Activated CD8-positive, alpha-beta memory T cell treated with anti-CD3 and anti-CD28 coated beads, Interleukin-2, amount 50 U/mL, for 48 hours (primary cell): Measurements from ENCODE around the gene RBBP9.
A peak's percentile ranks its signal among the peaks of the same experiment; 100 is the strongest.
"Not testable (repeated sequence)": the region's sequence is repeated elsewhere in the genome, so short reads cannot be mapped to it uniquely, and the experiment has no call there.

Experiments used
- DNase-seq: peaks from one replicate; pipeline ENCODE4 v3.0.0-alpha.2; 2020

Gene RBBP9

DNA sequence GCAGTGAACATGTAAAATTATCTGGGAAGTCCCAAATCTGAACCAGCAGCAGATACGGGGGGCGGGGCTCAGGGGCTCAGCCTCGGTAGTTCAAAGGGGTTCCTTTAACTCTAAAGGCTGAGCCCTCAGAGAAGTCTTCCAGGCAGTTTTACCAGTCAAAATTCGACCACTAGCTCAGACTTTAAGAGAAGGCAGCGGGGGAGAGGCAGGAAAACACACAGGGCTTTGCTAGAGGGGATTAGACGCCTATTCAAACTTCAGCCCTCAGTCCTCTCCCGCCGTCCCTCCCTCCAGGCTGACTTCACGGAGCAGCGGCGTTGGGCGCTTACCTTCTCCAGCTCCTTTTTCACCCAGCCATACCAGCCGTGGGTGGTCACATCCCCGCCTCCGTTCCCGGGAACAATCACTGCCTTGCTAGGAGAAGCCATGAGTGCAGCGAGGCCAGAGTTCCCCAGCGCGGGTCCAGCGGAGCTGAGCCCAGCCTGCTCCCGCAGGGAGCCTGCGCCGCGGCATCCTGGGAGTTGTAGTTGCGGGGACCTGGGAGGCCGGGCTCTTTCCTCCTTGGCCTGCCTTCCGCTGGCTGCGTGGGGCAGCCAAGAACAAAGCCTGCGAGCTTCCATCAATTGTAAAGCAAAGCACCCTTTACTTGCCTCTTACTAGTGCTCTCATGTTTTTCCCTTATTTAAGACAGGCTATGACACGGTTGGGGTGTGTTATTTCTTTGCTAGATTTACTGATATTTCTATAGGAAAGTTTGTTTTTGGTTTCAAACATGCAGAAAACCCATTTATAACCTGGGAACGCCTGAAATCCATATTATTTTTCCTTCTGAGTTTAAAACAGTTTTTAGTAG, at the start of gene RBBP9:
Gene RBBP9 (minus strand): TSS at position 486 of the 853 bp plus-strand sequence. CDS start 58 bp downstream, at position 428.
- DNase-seq = peak; percentile 89

DNA sequence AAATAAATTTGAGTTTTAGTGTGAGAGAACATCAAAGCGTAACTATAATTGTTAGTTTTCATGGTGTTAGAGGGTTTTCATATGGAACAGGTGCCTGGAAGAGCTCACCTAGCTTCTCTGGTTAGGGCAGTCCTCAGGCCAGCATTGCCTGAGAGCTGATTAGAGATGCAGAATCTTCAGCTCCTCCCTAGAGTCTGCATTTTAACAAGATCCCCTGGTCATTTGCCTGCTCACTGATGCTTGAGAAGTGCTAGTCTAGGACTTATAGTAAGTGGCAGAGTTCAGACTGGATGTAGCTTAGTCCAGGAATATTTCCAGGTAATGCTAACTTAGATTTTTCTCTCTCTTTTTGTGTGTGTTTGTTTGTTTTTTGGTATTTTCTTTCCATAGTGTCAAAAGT, 48.5 kb upstream of the RBBP9 start:
- no peak for DNase-seq

DNA sequence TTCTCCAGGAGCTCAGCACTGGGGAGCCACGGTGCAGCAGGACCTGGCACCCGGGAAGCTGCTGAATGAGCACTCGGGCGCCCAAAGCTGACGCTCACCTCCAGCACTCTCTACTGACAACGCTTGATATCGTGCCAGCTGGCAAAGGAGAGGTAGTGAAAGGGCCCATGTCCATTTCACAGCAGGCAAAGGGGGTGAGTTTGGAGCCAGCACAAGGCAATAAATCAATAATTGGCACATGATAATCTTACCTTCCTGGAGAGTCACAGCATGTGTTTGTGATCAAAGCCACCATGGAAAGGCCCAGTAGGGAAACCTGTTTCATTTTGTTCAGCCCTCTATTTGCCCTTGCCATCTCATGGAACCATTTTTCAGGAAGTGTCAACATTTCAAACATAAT, 46.9 kb upstream of the RBBP9 start:
- DNase-seq = no peak

DNA sequence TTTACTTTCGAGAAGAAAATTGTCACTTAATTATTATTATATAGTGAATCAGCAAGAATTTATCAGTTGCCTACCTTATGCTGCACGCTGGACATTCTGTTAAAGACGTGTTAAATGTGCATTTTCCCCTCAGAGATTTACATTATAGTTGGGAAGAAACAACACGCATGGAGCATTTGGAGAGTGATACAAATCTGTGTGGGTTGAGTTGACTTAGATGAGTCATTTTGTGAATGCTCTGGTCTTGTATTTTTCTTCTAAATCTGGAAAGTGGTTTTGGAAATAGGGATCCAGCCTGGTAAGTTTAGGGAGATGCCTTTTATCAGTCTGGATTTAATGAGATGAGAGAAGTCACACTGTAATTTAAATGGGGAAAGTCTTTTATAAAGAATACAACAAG, 46.2 kb upstream of the RBBP9 start:
- DNase-seq = no peak

DNA sequence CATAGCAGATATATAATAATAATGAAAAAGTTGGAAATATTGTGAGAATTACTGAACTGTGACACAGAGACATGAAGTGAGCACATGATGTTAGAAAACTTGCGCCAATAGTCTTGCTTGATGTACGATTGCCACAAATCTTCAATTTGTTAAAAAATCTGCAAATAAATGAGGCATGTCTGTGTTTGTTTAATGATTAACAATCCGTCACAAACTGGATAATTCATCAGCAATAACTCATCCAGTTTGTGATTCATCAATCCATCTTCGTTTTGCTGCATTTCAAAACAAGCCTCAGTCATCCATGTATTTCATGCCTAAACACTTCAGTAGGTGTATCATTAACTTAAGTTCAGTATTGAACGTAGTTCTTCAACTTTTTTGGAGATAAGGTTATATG, 44.7 kb upstream of the RBBP9 start:
- no peak for DNase-seq

DNA sequence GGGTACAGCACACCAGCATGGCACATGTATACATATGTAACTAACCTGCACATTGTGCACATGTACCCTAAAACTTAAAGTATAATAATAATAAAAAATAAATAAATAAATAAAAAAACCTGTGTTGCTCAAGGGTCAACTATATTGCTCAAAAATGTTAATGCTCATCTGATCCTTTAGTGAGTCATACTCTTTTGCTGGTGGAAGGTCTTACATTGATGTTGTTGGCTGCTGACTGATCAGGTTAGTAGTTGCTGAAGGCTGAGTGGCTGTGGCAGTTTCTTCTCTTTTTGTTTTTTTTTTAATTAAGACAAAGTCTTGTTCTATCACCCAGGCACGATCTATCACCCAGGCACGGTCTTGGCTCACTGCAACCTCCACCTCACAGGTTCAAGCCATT, 40.6 kb upstream of the RBBP9 start:
- no peak for DNase-seq

DNA sequence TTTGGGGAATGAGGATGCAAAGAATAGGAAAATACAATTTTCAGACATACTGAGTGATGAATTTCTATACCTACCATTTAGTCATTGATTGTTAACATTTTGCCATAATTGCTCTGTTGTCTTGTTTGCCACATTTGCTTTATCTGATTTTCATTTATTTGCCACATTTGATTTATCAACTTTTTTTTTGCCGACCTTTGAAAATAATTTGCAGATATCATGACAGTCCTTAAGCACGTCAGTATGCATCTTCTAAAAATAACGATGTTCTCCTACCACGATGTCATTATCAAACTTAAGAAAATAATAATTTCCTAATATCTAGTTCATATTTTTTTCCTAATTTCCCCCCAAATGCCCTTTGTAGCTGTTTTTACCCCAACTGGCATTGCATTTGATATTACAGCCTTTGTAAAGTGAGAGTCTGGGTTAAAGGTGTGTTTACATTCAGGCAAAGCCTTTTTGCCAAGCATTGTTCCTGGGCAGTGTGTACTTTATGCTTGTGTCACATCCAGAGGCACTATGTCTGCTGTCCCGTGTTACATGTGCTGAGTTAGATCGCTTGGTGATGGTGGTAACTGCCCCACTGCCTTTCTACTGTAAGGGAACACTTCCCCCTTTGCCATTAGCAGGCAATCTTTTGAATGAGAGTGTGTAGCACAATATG, 37.1 kb upstream of the RBBP9 start:
- no peak for DNase-seq

DNA sequence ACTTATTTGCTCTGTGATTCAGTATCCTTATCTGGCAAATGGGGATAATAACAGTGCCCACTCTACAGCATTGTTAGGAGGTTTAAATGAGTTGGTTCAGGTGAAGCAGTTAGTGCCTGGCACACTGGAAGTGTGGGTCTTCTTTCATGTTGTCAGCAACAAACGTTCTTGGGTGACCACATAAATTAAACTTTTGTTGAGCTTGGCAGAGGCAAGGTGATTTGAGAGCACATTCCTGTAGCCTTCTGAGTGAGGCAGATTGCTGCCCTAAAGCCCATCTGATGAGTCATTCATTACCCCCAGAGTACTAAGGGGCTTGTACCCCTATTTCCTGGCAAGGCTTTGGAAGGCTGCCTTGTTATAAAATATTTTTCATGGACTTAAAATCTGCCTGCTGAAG, 36.5 kb upstream of the RBBP9 start:
- no peak for DNase-seq

DNA sequence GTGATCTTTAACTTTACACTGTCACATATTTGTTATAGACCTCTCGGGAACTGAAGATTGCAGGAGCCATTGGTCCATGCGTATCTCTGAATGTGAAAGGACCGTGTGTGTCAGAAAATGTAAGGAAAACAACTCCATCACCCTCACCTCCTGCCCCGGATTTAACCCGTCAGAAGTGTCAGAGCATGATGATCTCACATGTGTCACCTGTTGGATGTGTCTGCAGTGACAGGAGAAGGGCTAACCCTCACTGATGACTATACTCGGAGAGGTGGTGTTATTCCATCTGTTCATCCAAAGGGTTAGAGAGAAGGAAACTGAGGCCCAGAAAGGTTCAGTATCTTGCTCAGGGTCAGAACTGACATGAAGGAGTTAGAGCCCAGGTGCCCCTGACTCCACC, 35.6 kb upstream of the RBBP9 start:
- DNase-seq = no peak

DNA sequence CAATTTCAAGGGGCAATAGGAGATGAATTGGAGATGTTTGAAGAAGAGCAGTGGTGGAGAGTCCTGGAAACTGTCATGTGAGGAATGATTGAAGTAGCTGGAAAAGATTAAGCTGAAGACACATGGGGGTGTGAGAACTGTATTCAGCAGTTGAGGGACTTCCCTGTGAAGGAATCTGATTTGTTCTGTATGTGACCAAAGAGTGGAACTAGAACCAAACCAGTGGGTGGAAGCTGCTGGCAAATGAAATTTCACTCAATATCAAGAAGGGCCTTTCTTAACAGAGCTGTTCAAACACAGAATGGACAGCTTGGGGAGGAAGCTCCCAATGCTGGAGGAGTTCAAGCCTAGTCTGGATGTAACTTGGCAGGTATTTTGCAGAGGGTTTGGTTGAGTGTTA, 32.0 kb upstream of the RBBP9 start:
- no peak for DNase-seq

DNA sequence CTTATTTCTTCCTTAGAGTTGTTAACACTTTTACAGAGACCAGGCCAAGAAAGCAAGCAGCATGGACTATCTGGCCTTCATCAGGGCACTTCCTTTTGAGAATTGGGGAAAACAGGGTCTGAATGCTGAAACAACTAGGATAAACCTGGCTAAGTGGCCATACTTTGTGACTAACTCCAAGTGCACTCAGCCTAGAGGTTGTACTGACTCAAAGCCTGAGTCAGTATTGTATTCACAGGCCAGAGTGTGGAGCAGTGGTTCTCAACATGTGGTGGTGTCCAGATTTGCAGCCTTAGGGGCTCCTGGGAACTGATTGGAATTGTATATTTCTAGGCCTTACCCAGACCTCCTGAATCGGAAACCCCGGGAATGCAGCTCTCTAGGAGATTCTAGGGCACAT, 30.8 kb upstream of the RBBP9 start:
- no peak for DNase-seq

DNA sequence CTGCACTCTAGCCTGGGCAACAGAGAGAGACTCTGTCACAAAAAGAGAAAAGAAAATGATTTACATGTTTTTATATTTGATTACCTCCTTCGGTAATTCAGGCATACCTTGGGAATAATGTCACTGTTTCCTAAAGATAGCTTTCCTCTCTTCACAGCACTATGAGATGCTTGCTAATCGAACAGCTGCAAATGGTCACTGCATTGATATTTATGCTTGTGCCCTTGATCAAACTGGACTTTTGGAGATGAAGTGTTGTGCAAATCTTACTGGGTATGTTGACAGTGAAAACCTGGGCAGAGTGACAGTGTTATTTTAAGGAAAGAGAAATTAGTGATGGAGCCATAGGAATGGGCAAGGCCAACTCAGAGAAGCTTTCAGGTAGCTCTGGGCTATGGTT, 30.3 kb upstream of the RBBP9 start:
- no peak for DNase-seq

DNA sequence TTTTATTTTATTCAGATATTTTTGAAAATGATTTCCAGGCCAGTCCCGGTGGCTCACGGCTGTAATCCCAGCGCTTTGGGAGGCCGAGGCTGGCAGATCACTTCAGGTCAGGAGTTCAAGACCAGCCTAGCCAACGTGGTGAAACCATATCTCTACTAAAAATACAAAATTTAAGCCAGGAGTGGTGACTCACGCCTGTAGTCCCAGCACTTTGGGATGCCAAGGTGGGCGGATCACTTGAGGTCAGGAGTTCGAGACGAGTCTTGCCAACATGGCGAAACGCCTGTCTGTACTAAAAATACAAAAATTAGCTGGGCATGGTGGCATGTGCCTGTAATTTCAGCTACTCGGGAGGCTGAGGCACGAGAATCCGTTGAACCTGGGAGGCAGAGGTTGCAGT, 29.7 kb upstream of the RBBP9 start:
- not testable (repeated sequence) for DNase-seq

DNA sequence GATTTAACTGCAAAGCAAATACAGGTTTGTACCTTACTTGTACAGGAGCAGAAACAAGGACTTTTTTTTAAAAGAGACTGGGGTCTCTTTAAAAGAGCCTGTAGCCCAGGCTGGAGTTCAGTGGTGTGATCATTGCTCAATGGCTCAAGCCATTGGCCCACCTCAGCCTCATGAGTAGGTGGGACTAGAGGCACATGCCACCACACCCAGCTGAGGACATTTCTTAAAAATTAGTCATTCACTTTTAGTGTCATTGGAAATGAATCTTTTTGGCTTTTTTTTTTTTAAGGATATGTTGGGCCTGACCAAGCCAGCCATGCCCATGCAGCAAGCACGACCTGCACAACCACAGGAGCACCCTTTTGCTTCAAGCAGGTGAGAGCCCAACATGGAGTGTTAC, 27.6 kb upstream of the RBBP9 start:
- DNase-seq = no peak

DNA sequence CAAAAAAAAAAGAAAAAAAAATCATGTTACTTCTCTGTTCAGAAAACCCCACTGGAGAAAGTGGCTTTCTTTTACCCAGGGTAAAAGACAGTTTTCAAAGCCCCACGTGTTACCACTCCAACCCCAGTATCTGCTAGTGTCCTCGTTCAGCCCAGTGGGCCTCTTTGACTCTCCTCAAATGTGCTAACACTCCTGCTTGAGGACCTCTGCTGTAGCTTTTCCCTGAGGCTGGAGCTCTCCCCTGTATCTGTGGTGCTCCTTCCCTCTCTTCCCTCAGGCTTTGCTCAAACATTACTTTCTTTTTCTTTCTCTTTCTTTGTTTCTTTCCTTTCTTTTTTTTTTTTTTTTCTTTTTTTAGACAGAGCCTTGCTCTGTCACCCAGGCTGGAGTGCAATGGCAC, 26.0 kb upstream of the RBBP9 start:
- DNase-seq = no peak

DNA sequence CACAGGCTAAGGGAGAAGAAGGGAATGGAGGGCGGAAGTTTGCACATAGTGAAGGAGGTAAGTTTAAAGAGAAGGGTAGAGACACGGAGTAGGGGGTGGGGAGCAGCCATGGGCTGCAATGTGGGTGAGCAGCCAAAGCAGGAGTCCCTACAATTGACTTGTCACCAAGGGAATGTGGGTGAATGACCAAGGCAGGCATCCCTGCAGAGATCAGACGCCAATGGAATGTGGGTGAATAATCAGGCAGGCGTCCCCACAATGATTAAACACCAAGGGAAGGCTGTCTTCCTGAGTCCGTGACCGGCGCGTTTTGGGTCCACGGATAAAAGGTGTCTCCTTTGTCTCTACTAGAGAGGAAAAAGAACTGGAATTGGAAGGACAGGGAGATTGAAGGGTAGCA, 25.0 kb upstream of the RBBP9 start:
- not testable (repeated sequence) for DNase-seq

DNA sequence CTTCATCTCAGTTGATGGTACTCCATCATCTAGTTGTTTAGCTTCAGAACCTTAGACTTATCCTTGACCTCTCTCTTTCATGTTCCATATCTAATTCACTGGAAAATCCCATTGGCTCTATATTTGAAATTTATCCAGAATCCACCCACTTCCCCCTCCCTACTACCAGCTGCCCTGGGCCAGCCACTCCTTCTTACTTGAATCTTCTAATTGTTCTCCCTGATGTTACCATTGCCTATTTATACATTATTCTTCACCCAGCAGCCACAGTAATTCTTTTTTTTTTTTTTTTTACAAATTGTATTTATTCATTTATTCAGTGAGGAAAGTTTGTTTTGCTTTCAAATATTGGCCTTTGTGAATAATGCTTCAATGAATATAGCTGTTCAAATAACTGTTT, 18.9 kb upstream of the RBBP9 start:
- no peak for DNase-seq

DNA sequence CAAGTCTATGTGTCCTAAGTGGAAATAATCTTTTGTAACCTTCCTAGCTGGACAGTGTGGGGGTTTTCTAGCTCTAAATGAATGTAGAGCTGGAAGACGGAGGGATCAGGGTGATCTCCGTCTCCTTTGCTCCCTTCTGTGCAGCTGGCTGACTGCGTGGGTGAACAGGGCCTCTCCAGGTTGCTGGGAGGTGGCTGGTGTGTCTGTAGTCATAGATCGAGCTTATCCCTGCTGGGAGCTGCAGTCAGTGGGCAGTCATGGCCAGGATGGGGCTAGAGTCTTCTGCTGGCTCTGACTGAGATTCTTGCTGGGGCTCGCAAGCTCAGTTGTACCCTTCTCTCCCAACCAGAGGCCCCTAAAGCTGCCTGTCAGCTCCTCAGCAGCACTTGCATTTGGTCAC, 17.1 kb upstream of the RBBP9 start:
- no peak for DNase-seq

DNA sequence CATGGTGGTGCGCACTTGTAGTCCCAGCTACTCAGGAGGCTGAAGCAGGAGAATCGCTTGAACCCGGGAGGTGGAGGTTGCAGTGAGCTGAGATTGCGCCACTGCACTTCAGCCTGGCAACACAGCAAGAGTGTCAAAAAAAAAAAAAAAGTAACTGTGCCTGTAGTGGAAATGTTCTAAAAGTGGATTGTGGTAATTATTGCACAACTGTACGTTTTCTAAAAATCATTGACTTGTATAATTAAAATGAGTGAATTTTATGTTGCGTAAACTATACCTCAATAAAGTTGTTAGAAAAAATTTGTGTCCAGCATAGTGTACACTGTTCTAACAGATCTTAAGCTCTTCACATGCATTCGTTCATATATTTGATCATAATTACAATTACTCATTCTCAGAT, 16.2 kb upstream of the RBBP9 start:
- DNase-seq = no peak

DNA sequence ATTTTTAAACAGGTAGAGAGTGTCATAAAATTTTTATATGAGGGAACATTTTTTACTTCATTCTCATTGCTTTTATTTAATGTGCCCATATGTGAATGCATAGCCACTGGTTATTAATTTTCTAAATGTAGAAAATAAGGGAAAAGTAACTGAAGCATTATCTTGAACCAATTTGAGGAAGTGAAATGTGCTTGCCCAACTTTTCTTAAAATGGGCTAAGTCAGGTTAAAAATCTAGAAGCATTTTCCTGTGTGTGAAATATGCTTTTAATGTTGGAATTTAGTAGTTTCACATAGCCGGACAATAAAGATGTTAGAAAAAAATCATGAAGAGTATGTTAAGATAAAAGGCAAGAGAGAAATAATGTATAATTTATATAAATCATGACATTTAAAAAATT, 14.5 kb upstream of the RBBP9 start:
- DNase-seq = no peak

DNA sequence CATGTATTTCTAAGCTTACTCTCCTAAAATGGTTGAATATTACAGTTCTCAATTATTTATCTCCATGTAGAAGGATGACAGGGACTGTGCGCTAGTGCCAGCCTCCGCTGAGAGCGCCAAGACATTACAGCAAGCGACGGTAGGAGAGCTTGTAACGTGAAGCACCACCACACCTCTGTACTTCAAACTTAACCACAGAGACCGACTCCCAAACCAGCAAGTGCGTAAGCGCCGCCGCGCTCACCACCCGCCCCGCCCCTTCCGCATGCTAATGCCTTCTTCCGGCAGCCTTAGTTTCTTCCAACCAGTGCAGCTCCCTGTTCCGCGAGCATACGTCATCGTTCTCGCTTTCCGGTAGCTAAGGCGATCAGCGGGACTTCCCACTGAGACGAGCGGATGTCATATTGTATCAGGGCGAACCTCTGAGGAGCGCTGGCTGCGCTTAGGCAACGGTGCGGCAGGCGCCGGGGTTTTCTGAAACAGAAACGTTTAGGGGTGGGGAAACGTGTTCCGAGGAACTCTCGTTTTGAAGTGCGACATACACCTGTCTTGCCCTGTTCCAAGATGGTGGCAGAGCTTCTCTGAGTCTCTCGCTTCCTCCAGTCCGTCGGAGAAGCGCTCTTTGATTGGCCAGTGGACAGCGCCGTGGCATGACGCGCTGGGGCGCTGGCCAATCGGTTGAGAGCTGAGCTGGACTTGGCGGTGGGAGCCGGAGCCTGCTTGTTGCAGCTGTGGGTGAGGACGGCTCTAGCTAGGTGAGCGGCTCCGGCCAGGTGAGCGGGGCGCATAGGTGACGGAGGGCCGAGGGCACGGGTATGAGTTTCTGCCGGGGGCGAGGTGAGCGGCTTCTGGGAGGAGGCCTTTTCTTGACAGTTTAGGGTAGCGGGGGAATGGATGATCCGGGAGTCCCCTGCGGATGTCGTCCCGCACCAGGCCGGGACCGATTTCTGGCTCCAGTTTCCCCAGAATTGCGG, 10.5 kb upstream of the RBBP9 start, which contains the start of gene SEC23B:
Gene SEC23B (plus strand): TSS at position 723 of the 974 bp plus-strand sequence. CDS start 2,896 bp downstream, outside the sequence.
- peak; percentile 98 for DNase-seq

DNA sequence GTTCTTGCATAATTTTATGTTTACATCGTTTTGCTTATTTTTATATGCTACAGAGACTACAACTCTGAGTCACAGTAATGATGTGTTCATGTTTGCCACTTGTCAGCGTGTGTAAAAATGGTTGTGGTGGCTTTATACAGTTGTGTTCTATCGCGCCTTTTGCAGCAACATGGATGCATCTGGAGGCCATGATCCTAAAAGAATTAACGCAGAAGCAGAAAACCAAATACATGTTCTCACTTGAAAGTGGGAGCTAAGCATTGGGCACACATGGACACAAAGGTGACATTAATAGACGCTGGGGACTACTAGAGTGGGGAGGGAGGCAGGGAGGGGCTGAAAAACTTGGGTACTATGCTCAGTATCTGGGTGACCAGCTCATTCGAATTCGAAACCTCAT, 9.7 kb upstream of the RBBP9 start:
- DNase-seq = no peak

DNA sequence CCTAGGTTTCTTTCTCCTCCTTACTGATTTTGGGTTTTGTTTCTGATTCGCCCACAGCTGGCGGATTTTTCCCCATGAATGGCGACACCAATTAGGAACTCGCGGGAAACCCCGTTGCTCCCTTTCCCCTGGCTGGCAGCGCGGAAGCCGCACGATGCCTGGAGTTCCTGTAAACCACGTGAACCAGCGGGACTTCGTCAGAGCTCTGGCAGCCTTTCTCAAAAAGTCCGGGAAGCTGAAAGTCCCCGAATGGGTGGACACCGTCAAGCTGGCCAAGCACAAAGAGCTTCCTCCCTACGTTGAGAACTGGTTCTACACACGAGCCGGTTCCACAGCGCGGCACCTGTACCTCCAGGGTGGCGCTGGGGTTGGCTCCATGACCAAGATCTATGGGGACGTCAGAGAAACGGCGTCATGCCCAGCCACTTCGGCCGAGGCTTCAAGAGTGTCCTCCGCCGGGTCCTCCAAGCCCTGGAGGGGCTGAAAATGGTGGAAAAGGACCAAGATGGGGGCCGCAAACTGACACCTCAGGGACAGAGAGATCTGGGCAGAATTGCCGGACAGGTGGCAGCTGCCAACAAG, 7.5 kb upstream of the RBBP9 start:
- no peak for DNase-seq
